GM06990 (cell line): ENCODE data around the gene DEAF1.
A peak's percentile ranks its signal among the peaks of the same experiment; 100 is the strongest.

Experiments used
- DNase-seq: peaks from one replicate; pipeline ENCODE4 v3.0.0-alpha.2; 2011; ENCODE audit not compliant: insufficient read length; ENCODE audit errors: extremely low read depth
- H3K27me3 ChIP-seq: replicated peaks from 2 replicates; pipeline ENCODE4 v1.6.0; 2011; ENCODE audit warnings: low read length; ENCODE audit not compliant: control insufficient read depth, insufficient read depth
- H3K36me3 ChIP-seq: 2 replicates; pipeline ENCODE4 v1.5.1; 2011; ENCODE audit warnings: low read length; ENCODE audit not compliant: control insufficient read depth, insufficient read depth
- H3K4me3 ChIP-seq: replicated peaks from 2 replicates; pipeline ENCODE4 v1.5.1; 2011; ENCODE audit warnings: low read depth, mild to moderate bottlenecking, control low read depth, low read length
- CTCF ChIP-seq: IDR thresholded peaks from 2 replicates; pipeline ENCODE4 v1.5.1; 2011; ENCODE audit warnings: low read length, control low read depth, mild to moderate bottlenecking, inconsistent platforms; ENCODE audit not compliant: insufficient read depth, poor library complexity, severe bottlenecking

The DEAF1 gene

GRCh38 chr11:721741-722345 is 26.8 kb upstream of the DEAF1 start:
- no peak for DNase-seq
- Histone ChIP-seq H3K27me3 (no peaks in the 10 kb centered on the region; the same call in 1 of the 2 replicates), H3K36me3 (no peaks in the 10 kb centered on the region), H3K4me3 (no peak overlapping the region)
- TF ChIP-seq CTCF, result no peak

GRCh38 chr11:721247-721740 is 26.3 kb upstream of the DEAF1 start:
- no peak for DNase-seq
- no peak for TF ChIP-seq CTCF
- no peaks in the 10 kb centered on the region for H3K36me3 ChIP-seq
- H3K27me3 ChIP-seq, result no peaks in the 10 kb centered on the region; the same call in 1 of the 2 replicates
- peak overlapping the region; percentile 37; the same call in 1 of the 2 replicates for H3K4me3 ChIP-seq

GRCh38 chr11:720642-721246 is 25.7 kb upstream of the DEAF1 start:
- DNase-seq, result no peak
- TF ChIP-seq CTCF, result no peak
- Histone ChIP-seq H3K27me3 (no peaks in the 10 kb centered on the region; the same call in 1 of the 2 replicates), H3K36me3 (no peaks in the 10 kb centered on the region), H3K4me3 (peak overlapping the region; percentile 37)

- no peak for DNase-seq
- no peaks in the 10 kb centered on the region for H3K36me3 ChIP-seq
- H3K4me3 ChIP-seq, result no peak overlapping the region
- no peak for TF ChIP-seq CTCF
- H3K27me3 ChIP-seq, result no peaks in the 10 kb centered on the region; the same call in 1 of the 2 replicates
Observed at GRCh38 chr11:720017-720641, 25.1 kb upstream of the DEAF1 start.

GRCh38 chr11:719214-720016 is 24.4 kb upstream of the DEAF1 start:
- Histone ChIP-seq H3K36me3 (no peaks in the 10 kb centered on the region), H3K27me3 (no peaks in the 10 kb centered on the region; the same call in 1 of the 2 replicates), H3K4me3 (no peak overlapping the region)
- DNase-seq, result no peak
- no peak for TF ChIP-seq CTCF
